GM18907 (cell line): Measurements from ENCODE around the gene PITPNM1.
"Not testable (repeated sequence)": the region's sequence is repeated elsewhere in the genome, so short reads cannot be mapped to it uniquely, and the experiment has no call there.

Experiments used
- ATAC-seq: cut with Tn5 transposase; IDR thresholded peaks from one replicate; pipeline ENCODE4 v1.9.1; 2021; ENCODE audit warnings: mild to moderate bottlenecking, moderate library complexity; ENCODE audit not compliant: unreplicated experiment

The PITPNM1 gene

GRCh38 chr11:67504950-67505581 is at the start of gene PITPNM1:
TSS of gene PITPNM1 (minus strand) at chr11:67505363. CDS start at chr11:67504180, 1,183 bp downstream.
- peak; percentile 18 for ATAC-seq

- not testable (repeated sequence) for ATAC-seq
These were observed 46.5 kb upstream of the PITPNM1 start for GRCh38 chr11:67551697-67552096.

GRCh38 chr11:67551127-67551526 is 46.0 kb upstream of the PITPNM1 start:
- ATAC-seq = no peak

- ATAC-seq = no peak
These were observed 43.5 kb upstream of the PITPNM1 start for GRCh38 chr11:67548555-67549110.

GRCh38 chr11:67548112-67548511 is 42.9 kb upstream of the PITPNM1 start:
- ATAC-seq = not testable (repeated sequence)

GRCh38 chr11:67545280-67545679 is 40.1 kb upstream of the PITPNM1 start:
- no peak for ATAC-seq

- no peak for ATAC-seq
These were observed 39.6 kb upstream of the PITPNM1 start for GRCh38 chr11:67544616-67545242.

GRCh38 chr11:67543585-67543984 is 38.4 kb upstream of the PITPNM1 start:
- ATAC-seq = no peak

GRCh38 chr11:67542971-67543370 is 37.8 kb upstream of the PITPNM1 start:
- ATAC-seq = no peak

- ATAC-seq = no peak
These were observed 37.0 kb upstream of the PITPNM1 start for GRCh38 chr11:67542169-67542568.

- no peak for ATAC-seq
These were observed 36.0 kb upstream of the PITPNM1 start for GRCh38 chr11:67541198-67541597.

GRCh38 chr11:67539550-67539949 is 34.4 kb upstream of the PITPNM1 start:
- no peak for ATAC-seq

GRCh38 chr11:67538823-67539505 is 33.8 kb upstream of the PITPNM1 start:
- ATAC-seq = no peak

GRCh38 chr11:67538306-67538705 is 33.1 kb upstream of the PITPNM1 start:
- no peak for ATAC-seq

- ATAC-seq = no peak
These were observed 30.4 kb upstream of the PITPNM1 start for GRCh38 chr11:67535561-67535960.

GRCh38 chr11:67534070-67534679 is 29.0 kb upstream of the PITPNM1 start:
- no peak for ATAC-seq

- ATAC-seq = no peak
These were observed 27.7 kb upstream of the PITPNM1 start for GRCh38 chr11:67532889-67533288.

- no peak for ATAC-seq
These were observed 25.1 kb upstream of the PITPNM1 start for GRCh38 chr11:67530282-67530592.

GRCh38 chr11:67528376-67528775 is 23.2 kb upstream of the PITPNM1 start:
- no peak for ATAC-seq

GRCh38 chr11:67525275-67525976 is 20.3 kb upstream of the PITPNM1 start:
- ATAC-seq = no peak

- ATAC-seq = no peak
These were observed 19.3 kb upstream of the PITPNM1 start for GRCh38 chr11:67524480-67524808.
